Activated CD8-positive, alpha-beta T cell treated with anti-CD3 and anti-CD28 coated beads, Interleukin-2, amount 10 ng/mL, durations not matched to agents 7 days and 5 days (primary cell): ENCODE data around the gene KRTAP23-1. TPM values are rescaled to one million over a fixed set of nuclear protein-coding genes. Genes with fewer than 3 reads are reported as not detected.

ENCODE experiments used
- microRNA-seq: library from miRNA; unstranded; fragments of <30 nt; microRNA quantifications from one replicate; pipeline ENCODE4 v1.2.0, GENCODE V29; 2022
- total RNA-seq, 2 experiments: library from RNA; stranded (reverse); gene quantifications; one replicate each; pipeline ENCODE4 v1.2.3, GENCODE V29; 2021

Gene KRTAP23-1
- total RNA-seq, 2 experiments from 2014 or later: not detected

Small RNA genes lying within 50 kb of the gene (microRNA-seq; reads per million reads assigned to microRNA genes)
- not detected for gene MIR4327

Other genes starting within 250 kb of the KRTAP23-1 start
- not detected for gene CLDN17, start 181.8 kb downstream of the KRTAP23-1 start, total RNA-seq
- not detected for gene CLDN8, start 132.5 kb downstream of the KRTAP23-1 start, total RNA-seq
- not detected for gene KRTAP24-1, start 65.7 kb downstream of the KRTAP23-1 start, total RNA-seq
- gene KRTAP25-1, start 59.1 kb downstream of the KRTAP23-1 start, total RNA-seq: not detected
- gene KRTAP26-1, start 28.3 kb downstream of the KRTAP23-1 start, total RNA-seq: not detected
- gene KRTAP27-1, start 10.9 kb downstream of the KRTAP23-1 start, total RNA-seq: not detected
- gene KRTAP13-2, start 23.7 kb upstream of the KRTAP23-1 start, total RNA-seq: not detected
- not detected for gene KRTAP13-1, start 47.4 kb upstream of the KRTAP23-1 start, total RNA-seq
- not detected for gene KRTAP13-3, start 77.3 kb upstream of the KRTAP23-1 start, total RNA-seq
- gene KRTAP13-4, start 81.6 kb upstream of the KRTAP23-1 start, total RNA-seq: not detected
- not detected for gene KRTAP15-1, start 91.7 kb upstream of the KRTAP23-1 start, total RNA-seq
- gene KRTAP19-1, start 131.8 kb upstream of the KRTAP23-1 start, total RNA-seq: not detected
- not detected for gene KRTAP19-2, start 138.8 kb upstream of the KRTAP23-1 start, total RNA-seq
- not detected for gene KRTAP19-3, start 143.4 kb upstream of the KRTAP23-1 start, total RNA-seq
- gene KRTAP19-4, start 148.6 kb upstream of the KRTAP23-1 start, total RNA-seq: not detected
- not detected for gene KRTAP19-5, start 153.5 kb upstream of the KRTAP23-1 start, total RNA-seq
- not detected for gene KRTAP19-6, start 193.3 kb upstream of the KRTAP23-1 start, total RNA-seq
- gene KRTAP19-7, start 212.7 kb upstream of the KRTAP23-1 start, total RNA-seq: not detected
- gene KRTAP22-2, start 241.8 kb upstream of the KRTAP23-1 start, total RNA-seq: not detected
- not detected for gene KRTAP6-3, start 243.8 kb upstream of the KRTAP23-1 start, total RNA-seq